HG03457 (cell line): Measurements from ENCODE around the gene FBLN5.
"Not testable (repeated sequence)": the region's sequence is repeated elsewhere in the genome, so short reads cannot be mapped to it uniquely, and the experiment has no call there.

ENCODE experiments used
- ATAC-seq: cut with Tn5 transposase; IDR thresholded peaks from one replicate; pipeline ENCODE4 v1.9.1; 2021; ENCODE audit warnings: moderate number of reproducible peaks; ENCODE audit not compliant: unreplicated experiment

Gene FBLN5

GRCh38 chr14:91886961-91887360 is 60.5 kb downstream of the FBLN5 start:
- no peak for ATAC-seq

GRCh38 chr14:91885839-91886238 is 61.7 kb downstream of the FBLN5 start:
- ATAC-seq: no peak

GRCh38 chr14:91885113-91885712 is 62.3 kb downstream of the FBLN5 start:
- ATAC-seq: no peak

- ATAC-seq: no peak
Measured at GRCh38 chr14:91884664-91885063, 62.8 kb downstream of the FBLN5 start.

GRCh38 chr14:91883753-91884152 is 63.7 kb downstream of the FBLN5 start:
- no peak for ATAC-seq

GRCh38 chr14:91882776-91883175 is 64.7 kb downstream of the FBLN5 start:
- ATAC-seq: no peak

- ATAC-seq: no peak
Measured at GRCh38 chr14:91882369-91882768, 65.1 kb downstream of the FBLN5 start.

GRCh38 chr14:91879196-91879595 is 68.3 kb downstream of the FBLN5 start:
- ATAC-seq: no peak

- ATAC-seq: no peak
Measured at GRCh38 chr14:91878274-91878673, 69.2 kb downstream of the FBLN5 start.

- ATAC-seq: no peak
Measured at GRCh38 chr14:91877376-91877915, 70.0 kb downstream of the FBLN5 start.

- no peak for ATAC-seq
Measured at GRCh38 chr14:91876492-91876891, 71.0 kb downstream of the FBLN5 start.

- ATAC-seq: no peak
Measured at GRCh38 chr14:91875525-91876286, 71.8 kb downstream of the FBLN5 start.

GRCh38 chr14:91873471-91874415 is 73.8 kb downstream of the FBLN5 start:
- peak; percentile 57 for ATAC-seq

- peak; percentile 16 for ATAC-seq
Measured at GRCh38 chr14:91872517-91873470, 74.7 kb downstream of the FBLN5 start.

- ATAC-seq: peak; percentile 49
Measured at GRCh38 chr14:91872011-91872501, 75.4 kb downstream of the FBLN5 start.

GRCh38 chr14:91871401-91871800 is 76.1 kb downstream of the FBLN5 start:
- ATAC-seq: not testable (repeated sequence)

- no peak for ATAC-seq
Measured at GRCh38 chr14:91870890-91871289, 76.6 kb downstream of the FBLN5 start.

GRCh38 chr14:91870001-91870400 is 77.5 kb downstream of the FBLN5 start:
- no peak for ATAC-seq

- no peak for ATAC-seq
Measured at GRCh38 chr14:91869556-91869955, 77.9 kb downstream of the FBLN5 start.
